Cerebellar nuclear complex (tissue), 1 donor: ENCODE measurements around the gene GRIN3B.

ENCODE experiments used
- DNase-seq, 2 experiments: peaks; one replicate each; lab custom pipeline; 2025; lab: John Stamatoyannopoulos, UW

GRIN3B gene

DNA sequence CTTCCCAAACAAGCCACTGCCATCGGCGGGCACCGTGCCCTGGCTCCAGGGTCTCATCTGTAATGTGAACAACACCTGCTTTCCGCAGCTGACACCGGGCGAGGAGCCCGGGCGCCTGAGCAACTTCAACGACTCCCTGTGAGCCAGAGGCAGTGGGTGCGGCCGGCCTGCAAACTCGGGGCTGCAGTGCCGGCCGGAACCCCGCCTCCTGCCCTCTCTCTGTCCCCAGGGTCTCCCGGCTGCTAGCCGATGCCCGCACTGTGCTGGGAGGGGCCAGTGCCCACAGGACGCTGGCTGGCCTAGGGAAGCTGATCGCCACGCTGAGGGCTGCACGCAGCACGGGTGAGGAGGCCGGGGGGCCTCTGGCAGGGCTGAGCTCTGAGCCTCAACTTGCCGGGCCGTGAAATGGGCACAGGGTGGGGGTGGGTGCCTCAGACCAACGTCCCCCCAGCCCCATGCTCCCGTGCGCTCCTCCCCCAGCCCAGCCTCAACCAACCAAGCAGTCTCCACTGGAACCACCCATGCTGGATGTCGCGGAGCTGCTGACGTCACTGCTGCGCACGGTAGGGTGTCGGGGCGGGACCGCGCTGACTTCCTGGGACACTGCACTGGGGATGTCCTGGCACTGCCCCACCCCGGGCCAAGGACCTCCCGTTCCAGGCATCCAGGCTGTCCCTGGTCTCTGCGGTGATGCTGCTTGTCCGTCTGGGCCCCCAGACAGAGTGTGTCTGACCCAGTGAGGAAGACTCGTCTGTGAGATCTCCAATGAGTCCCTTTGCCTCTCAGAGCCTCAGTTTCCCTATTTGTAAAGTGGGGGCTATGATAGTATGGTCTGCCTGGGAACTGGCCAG is 41.8 kb downstream of the GRIN3B start:
- DNase-seq = no peak

DNA sequence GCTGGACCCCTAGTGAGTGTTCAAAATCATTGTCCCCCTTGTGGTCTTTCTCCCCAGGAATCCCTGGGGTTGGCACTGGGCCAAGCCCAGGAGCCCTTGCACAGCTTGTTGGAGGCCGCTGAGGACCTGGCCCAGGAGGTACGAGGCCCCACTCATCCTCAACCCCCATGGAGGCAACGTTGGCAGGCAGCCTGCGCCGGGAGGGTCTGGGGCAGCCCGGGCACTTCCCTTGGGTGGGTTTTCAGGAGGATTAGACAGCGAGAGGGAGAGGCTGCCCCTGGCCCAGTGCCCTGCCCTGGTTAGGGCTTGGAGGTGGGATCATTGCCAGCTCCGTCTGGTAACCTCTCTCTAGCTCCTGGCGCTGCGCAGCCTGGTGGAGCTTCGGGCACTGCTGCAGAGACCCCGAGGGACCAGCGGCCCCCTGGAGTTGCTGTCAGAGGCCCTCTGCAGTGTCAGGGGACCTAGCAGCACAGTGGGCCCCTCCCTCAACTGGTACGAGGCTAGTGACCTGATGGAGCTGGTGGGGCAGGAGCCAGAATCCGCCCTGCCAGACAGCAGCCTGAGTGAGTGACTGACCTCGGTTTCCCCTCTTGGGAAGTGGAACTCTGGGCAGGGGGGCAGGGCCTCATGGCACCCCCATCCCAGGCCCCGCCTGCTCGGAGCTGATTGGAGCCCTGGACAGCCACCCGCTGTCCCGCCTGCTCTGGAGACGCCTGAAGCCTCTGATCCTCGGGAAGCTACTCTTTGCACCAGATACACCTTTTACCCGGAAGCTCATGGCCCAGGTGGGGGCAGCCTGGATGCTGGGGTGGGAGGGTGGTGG is 42.7 kb downstream of the GRIN3B start:
- no peak for DNase-seq

DNA sequence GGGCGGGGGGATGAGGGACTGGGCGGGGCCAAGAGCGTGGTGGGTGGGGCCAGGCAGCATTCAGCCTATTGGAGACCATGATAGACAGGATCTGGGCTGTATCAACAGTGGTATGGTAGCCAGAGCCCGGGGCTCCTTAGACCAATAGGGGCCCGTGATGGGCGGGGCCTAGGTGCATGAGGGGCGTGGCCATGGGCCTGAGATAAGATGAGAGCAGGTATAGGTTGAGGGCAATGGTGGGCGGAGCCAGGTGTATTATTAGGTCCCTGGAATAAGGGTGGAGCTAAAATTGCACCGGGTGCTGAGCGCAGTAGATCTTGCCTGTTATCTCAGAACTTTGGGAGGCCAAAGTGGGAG is 45.0 kb downstream of the GRIN3B start:
- DNase-seq = no peak

DNA sequence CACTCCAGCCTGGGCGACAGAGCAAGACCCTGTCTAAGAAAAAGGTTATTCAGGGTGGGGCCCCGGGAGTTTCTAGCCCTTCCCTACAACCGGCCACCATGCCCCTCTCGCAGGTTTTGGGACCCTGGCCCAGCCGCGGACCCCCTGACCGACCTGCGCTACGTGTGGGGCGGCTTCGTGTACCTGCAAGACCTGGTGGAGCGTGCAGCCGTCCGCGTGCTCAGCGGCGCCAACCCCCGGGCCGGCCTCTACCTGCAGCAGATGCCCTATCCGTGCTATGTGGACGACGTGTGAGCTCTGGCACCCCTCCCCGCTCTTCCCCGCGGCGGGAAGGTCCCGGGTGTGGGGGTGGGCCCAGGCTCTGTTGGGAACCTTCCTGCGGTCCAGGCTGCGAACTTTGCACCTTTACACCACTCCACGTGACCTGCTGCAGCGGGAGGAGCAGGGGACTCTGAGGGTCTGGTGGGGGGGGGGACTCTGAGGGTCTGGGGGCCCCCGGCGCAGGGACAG is 46.0 kb downstream of the GRIN3B start:
- no peak for DNase-seq

DNA sequence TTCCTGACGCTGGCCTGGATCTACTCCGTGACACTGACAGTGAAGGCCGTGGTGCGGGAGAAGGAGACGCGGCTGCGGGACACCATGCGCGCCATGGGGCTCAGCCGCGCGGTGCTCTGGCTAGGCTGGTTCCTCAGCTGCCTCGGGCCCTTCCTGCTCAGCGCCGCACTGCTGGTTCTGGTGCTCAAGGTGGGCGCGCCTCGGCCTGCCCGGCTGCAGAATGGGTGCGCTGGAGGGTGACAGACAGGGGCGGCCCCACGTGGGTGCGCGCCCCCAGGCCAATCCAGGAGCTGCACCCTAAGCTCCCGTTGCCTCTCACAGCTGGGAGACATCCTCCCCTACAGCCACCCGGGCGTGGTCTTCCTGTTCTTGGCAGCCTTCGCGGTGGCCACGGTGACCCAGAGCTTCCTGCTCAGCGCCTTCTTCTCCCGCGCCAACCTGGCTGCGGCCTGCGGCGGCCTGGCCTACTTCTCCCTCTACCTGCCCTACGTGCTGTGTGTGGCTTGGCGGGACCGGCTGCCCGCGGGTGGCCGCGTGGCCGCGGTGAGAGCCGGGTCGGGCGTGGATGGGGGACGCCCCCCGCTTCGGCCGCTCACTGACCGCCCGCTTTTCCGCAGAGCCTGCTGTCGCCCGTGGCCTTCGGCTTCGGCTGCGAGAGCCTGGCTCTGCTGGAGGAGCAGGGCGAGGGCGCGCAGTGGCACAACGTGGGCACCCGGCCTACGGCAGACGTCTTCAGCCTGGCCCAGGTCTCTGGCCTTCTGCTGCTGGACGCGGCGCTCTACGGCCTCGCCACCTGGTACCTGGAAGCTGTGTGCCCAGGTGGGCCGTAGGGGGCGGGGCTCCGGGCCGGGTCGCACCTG is 46.8 kb downstream of the GRIN3B start:
- DNase-seq = no peak

DNA sequence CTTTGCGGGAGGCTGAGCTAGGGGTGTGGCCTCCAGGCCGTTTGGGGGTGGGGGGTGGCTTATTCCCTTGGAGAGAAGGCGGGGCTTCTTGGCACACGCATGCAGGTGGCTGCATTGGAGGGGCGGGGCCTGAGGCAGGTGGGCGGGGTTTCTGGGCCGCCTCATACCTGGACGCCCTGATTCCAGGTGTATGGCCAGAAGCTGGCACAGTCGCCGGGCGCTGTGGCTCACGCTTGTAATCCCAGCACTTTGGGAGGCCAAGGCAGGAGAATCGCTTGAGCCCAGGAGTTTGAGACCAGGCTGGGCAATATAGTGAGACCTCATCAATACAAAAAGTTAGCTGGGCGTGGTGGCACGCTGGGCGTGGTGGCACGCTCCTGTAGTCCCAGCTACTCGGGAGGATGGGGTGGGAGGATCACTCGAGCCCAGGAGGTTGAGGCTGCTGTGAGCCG is 47.5 kb downstream of the GRIN3B start:
- DNase-seq = no peak

DNA sequence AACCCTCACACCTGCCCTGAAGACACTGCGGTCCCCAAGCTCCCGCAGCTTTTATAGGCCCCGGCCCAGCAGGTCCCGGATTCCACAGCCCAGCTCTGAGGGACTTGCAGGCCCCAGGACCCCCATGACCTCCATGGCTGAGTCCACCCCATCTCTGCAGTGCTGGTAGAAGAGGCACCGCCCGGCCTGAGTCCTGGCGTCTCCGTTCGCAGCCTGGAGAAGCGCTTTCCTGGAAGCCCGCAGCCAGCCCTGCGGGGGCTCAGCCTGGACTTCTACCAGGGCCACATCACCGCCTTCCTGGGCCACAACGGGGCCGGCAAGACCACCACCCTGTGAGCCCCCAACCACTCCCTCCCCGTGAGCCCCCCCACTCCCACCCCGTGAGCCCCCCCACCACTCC is 48.9 kb downstream of the GRIN3B start:
- no peak for DNase-seq

DNA sequence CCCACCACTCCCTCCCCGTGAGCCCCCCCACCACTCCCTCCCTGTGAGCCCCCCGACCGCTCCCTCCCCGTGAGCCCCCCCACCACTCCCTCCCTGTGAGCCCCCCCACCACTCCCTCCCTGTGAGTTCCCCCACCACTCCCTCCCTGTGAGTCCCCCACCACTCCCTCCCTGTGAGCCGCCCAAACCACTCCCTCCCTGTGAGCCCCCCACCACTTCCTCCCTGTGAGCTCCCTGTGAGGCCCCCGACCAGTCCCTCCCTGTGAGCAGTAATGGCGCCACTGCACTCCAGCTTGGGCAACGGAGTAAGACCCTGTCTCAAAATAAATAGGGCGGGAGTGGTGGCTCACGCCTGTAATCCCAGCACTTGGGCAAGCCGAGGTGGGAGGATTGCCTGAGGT is 49.6 kb downstream of the GRIN3B start:
- DNase-seq = no peak

DNA sequence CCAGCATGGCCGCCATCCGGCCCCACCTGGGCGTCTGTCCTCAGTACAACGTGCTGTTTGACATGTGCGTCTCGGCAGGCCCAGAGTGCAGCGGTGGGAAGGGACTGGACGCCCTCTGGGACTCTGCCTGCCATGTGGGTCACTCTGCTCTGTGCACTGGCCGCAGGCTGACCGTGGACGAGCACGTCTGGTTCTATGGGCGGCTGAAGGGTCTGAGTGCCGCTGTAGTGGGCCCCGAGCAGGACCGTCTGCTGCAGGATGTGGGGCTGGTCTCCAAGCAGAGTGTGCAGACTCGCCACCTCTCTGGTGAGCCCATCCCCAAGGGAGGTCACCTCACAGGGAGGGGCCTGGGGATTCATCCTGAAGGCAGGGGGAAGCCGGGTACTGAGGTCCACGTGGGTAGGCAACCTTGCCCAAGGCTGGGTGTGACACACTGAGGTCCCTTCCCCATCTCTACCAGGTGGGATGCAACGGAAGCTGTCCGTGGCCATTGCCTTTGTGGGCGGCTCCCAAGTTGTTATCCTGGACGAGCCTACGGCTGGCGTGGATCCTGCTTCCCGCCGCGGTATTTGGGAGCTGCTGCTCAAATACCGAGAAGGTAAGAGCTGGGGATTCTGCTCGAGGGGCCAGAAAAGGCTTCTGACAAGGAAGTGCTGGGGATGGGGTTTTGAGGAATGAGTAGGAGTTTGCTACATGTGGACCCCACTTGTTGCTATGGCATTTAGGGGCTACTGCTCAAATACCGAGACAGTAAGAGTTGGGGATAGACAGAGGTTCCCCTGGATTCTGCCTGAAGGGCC is 51.0 kb downstream of the GRIN3B start:
- no peak for DNase-seq

DNA sequence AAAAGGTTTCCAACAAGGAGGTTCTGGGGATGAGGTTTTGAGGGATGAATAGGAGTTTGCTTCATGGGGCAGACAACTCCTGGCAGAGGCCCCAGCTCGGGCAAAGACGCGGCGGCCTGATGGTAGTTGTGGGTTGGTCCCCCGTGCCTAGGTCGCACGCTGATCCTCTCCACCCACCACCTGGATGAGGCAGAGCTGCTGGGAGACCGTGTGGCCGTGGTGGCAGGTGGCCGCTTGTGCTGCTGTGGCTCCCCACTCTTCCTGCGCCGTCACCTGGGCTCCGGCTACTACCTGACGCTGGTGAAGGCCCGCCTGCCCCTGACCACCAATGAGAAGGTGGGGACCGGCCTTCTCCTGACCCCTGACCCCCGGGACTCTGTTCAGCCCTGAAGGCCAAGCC is 51.6 kb downstream of the GRIN3B start:
- DNase-seq = no peak

DNA sequence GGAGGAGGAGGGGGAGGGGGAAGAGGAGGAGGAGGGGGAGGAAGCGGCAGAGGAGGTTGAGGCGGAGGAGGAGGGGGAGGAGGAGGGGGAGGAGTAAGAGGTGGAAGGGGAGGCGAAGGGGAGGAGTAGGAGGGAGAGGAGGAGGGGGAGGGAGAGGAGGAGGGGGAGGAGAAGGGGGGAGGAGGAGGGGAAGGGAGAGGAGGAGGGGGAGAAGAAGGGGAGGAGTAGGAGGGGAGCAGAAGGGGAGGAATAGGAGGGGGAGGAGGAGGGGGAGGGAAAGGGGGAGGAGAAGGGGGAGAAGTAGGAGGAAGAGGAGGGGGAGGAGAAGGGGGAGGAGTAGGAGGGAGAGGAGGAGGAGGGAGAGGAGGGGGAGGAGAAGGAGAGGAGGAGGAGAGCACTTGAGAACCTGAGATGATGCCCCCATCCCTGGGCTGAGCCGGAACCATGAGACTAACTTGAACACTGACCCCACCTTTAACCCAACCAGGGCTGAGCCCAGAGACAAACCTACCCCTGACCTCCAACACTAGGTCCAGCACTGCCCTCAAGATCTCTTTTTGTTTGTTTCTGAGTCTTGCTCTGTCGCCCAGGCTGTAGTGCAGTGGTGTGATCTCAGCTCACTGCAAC is 52.2 kb downstream of the GRIN3B start:
- DNase-seq = no peak

DNA sequence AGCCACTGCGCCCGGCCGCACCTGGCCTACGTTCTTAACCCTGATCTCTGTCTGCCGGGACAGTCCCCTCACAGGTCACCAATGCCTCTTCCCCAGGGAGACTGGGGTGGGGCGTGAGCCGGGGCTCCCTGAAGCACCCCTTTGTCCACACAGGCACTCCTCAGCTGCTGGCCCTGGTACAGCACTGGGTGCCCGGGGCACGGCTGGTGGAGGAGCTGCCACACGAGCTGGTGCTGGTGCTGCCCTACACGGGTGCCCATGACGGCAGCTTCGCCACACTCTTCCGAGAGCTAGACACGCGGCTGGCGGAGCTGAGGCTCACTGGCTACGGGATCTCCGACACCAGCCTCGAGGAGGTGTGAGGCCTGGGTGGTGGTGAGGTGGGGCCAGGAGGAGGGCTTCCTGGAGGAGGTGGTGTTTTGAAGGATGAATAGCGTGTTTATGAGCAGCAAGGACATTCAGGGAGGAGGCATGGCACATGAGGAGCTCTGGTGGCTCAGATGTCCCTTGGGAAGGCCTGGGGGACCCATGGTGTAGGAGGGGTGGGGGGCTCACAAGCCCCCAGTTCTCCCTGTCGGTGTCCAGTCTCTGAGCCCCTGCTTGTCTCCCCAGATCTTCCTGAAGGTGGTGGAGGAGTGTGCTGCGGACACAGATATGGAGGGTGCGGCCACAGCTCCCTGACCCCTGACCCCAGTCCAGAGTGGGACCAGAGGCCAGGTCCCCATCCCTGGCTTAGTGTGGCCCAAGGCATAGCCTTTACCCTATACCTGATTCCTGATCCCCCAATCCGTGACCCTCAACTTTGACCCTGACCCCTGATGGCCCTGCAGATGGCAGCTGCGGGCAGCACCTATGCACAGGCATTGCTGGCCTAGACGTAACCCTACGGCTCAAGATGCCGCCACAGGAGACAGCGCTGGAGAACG is 53.2 kb downstream of the GRIN3B start:
- DNase-seq = no peak

DNA sequence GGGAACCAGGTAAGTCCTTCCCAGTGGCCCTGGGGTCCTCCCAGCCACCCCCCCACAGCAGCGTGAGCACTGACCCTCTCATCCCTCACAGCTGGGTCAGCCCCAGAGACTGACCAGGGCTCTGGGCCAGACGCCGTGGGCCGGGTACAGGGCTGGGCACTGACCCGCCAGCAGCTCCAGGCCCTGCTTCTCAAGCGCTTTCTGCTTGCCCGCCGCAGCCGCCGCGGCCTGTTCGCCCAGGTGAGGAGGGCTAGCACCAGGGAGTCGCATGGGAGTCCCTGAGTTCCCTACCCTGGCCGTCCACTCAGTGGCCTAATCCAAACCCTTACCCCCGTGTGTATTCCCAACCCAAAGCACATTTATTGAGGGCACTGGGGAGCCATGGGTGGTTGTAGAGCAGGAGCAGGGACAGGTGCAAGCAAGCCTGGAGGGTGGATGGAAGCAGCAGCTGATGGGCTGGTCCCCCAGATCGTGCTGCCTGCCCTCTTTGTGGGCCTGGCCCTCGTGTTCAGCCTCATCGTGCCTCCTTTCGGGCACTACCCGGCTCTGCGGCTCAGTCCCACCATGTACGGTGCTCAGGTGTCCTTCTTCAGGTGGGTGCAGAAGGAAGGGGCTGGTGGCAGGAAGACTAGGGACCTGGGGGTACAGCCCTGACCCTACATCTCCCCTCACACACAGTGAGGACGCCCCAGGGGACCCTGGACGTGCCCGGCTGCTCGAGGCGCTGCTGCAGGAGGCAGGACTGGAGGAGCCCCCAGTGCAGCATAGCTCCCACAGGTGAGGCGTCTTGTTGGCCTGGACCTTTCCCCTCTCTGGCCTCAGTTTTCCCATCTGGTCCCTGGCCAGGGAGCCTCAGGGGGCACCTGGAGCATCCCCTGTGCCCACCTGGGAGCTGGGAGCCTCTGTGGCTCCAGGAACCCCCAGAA is 54.1 kb downstream of the GRIN3B start:
- DNase-seq = no peak

DNA sequence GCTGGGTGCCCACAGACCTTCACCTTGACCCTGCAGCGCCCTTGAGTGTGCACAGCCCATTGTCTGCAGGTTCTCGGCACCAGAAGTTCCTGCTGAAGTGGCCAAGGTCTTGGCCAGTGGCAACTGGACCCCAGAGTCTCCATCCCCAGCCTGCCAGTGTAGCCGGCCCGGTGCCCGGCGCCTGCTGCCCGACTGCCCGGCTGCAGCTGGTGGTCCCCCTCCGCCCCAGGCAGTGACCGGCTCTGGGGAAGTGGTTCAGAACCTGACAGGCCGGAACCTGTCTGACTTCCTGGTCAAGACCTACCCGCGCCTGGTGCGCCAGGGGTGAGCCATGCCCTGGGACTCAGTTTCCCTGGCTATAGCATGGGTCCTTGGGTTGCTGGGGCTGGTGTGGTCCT is 54.8 kb downstream of the GRIN3B start:
- no peak for DNase-seq

DNA sequence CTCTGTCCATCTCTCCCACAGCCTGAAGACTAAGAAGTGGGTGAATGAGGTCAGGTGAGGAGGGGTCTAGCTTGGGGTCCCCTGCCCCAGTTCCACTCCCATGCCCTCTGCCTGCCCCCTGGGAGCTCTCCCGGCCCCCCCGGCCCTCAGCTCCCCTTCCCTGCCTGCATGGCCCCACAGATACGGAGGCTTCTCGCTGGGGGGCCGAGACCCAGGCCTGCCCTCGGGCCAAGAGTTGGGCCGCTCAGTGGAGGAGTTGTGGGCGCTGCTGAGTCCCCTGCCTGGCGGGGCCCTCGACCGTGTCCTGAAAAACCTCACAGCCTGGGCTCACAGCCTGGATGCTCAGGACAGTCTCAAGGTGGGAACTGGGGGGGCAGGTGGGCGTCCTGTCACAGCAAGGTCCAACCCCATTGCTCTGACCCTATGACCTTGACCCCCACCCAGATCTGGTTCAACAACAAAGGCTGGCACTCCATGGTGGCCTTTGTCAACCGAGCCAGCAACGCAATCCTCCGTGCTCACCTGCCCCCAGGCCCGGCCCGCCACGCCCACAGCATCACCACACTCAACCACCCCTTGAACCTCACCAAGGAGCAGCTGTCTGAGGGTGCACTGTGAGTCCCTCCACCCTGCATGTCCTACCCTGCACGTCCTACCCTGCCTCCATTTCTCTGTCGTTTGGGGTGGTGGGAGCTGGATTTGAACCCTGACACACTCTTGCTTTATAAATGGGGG is 55.8 kb downstream of the GRIN3B start:
- no peak for DNase-seq

DNA sequence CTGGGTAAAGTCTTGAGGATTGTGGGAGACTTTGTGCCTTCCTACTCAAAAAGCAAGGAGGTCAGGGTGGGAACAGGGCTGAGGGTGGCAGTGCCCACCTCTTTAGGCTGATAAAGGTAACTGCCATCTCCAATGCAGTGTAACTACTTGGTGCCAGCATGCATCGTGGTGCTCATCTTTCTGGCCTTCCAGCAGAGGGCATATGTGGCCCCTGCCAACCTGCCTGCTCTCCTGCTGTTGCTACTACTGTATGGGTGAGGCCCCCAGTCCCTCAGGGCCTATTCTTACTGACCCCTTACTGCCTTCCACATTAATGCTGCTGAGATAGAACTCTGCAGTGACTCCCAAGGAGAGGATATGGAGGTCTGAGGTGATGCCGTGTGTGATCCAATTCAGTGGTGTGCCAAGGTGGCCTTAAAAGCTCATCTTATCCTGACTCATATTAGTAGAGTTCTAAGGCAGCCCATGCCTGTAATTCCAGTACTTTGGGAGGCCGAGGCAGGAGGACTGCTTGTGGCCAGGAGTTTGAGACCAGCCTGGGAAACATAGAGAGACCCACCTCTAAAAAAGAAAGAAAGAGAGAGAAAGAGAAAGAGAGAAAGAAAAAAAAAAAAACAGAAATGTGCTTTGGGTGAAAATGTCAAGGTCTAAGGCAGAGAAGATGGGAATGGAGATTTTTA is 57.1 kb downstream of the GRIN3B start:
- DNase-seq = no peak

DNA sequence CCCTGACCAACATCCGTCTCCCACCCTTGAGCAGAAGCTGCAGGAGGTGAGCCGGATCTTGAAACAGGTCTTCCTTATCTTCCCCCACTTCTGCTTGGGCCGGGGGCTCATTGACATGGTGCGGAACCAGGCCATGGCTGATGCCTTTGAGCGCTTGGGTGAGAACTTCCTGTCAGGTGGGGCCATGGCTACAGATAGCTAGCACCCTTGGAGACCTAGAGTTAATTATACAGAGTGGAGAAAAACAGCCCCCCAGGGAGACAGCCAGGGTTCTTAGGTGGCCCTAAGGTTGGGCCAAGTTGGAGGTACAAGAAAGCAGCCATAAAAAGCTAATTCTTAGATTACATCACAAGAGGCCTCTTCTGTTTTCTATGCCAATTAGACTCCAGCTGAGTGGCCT is 57.9 kb downstream of the GRIN3B start:
- DNase-seq = no peak
